CD4-positive, alpha-beta memory T cell (primary cell): ENCODE results near the gene SYT2. TPM values are rescaled to one million over a fixed set of nuclear protein-coding genes. Genes with fewer than 3 reads are reported as not detected.
"Not testable (repeated sequence)": the region's sequence is repeated elsewhere in the genome, so short reads cannot be mapped to it uniquely, and the experiment has no call there.

Experiments used
- CTCF ChIA-PET: fragments of 350-600 bp; sonication (Branson Sonifier 250); formaldehyde crosslinking; loops from one replicate; lab custom pipeline; 2021; ENCODE audit warnings: inconsistent platforms; ENCODE audit not compliant: partially characterized antibody; lab: Charles Lee
- POLR2A ChIA-PET: fragments of 350-600 bp; sonication (Branson Sonifier 250); formaldehyde crosslinking; loops from one replicate; lab custom pipeline; 2021; ENCODE audit not compliant: partially characterized antibody; lab: Charles Lee
- DNase-seq, 5 donors: peaks; one replicate each; pipeline versions ENCODE4 v3.0.0 to v3.0.0-alpha.2; 2020 to 2022; ENCODE audit warnings: mixed read lengths in 1 of 5
- H3K27ac ChIP-seq: one replicate; pipeline ENCODE4 v1.7.0; 2013; ENCODE audit warnings: low read depth, low read length
- H3K27me3 ChIP-seq: 2 replicates; pipeline ENCODE4 v1.7.0; 2013; ENCODE audit warnings: mild to moderate bottlenecking, low read length, moderate library complexity; ENCODE audit not compliant: insufficient read depth
- H3K36me3 ChIP-seq: 2 replicates; pipeline ENCODE4 v1.7.0; 2013; ENCODE audit warnings: mild to moderate bottlenecking, low read length, moderate library complexity; ENCODE audit not compliant: insufficient read depth
- H3K4me1 ChIP-seq: 2 replicates; pipeline ENCODE4 v1.7.0; 2013; ENCODE audit warnings: mild to moderate bottlenecking, low read length, moderate library complexity; ENCODE audit not compliant: insufficient read depth
- H3K4me3 ChIP-seq, 2 donors: one replicate each; pipeline ENCODE4 v1.7.0; 2013; ENCODE audit warnings: low read length in 2 of 2, mild to moderate bottlenecking in 1 of 2
- H3K9me3 ChIP-seq, 2 donors: one replicate each; pipeline ENCODE4 v1.7.0; 2013; ENCODE audit warnings: low read length in 2 of 2, control low read depth in 1 of 2; ENCODE audit not compliant: control insufficient read depth in 1 of 2
- H3K27ac Mint-ChIP-seq, 7 donors: one replicate each; pipeline ENCODE4 v1.8.0; 2020 to 2021; ENCODE audit warnings: mixed read lengths in 7 of 7, mild to moderate bottlenecking in 6 of 7, inconsistent platforms in 3 of 7, moderate library complexity in 3 of 7
- H3K27me3 Mint-ChIP-seq, 2 donors: one replicate each; pipeline ENCODE4 v1.8.0; 2020 to 2021; ENCODE audit warnings: mixed read lengths in 2 of 2
- H3K36me3 Mint-ChIP-seq, 2 donors: one replicate each; pipeline ENCODE4 v1.8.0; 2020 to 2021; ENCODE audit warnings: mixed read lengths in 2 of 2, inconsistent platforms in 1 of 2, mild to moderate bottlenecking in 1 of 2
- H3K4me1 Mint-ChIP-seq, 4 donors: one replicate each; pipeline ENCODE4 v1.8.0; 2020 to 2021; ENCODE audit warnings: mixed read lengths in 4 of 4, mild to moderate bottlenecking in 1 of 4
- H3K4me3 Mint-ChIP-seq, 8 donors: one replicate each; pipeline ENCODE4 v1.8.0; 2020 to 2021; ENCODE audit warnings: mixed read lengths in 8 of 8, mild to moderate bottlenecking in 7 of 8, moderate library complexity in 6 of 8, inconsistent platforms in 3 of 8
- H3K9me3 Mint-ChIP-seq, 8 donors: one replicate each; pipeline ENCODE4 v1.8.0; 2020 to 2021; ENCODE audit warnings: mixed read lengths in 8 of 8, mild to moderate bottlenecking in 5 of 8, inconsistent platforms in 3 of 8, moderate library complexity in 1 of 8
- intact Hi-C: fragments of 100-400 bp; cut with micrococcal nuclease; formaldehyde crosslinking; loops from one replicate; pipeline ENCODE4 v1.15.1; 2023
- polyA plus RNA-seq, 2 donors: library from polyadenylated mRNA; unstranded; fragments of 300-500 nt; fragmentation: Illumina TruSeq; gene quantifications; one replicate each; pipeline ENCODE4 v1.2.3, GENCODE V29; 2021
- total RNA-seq, 2 experiments: library from RNA; stranded (reverse); gene quantifications; one replicate each; pipeline ENCODE4 v1.2.3, GENCODE V29; 2021

Gene SYT2
- total and polyA plus RNA-seq, 4 experiments from 2014 or later = 0.03 TPM; not detected in 3

DNA sequence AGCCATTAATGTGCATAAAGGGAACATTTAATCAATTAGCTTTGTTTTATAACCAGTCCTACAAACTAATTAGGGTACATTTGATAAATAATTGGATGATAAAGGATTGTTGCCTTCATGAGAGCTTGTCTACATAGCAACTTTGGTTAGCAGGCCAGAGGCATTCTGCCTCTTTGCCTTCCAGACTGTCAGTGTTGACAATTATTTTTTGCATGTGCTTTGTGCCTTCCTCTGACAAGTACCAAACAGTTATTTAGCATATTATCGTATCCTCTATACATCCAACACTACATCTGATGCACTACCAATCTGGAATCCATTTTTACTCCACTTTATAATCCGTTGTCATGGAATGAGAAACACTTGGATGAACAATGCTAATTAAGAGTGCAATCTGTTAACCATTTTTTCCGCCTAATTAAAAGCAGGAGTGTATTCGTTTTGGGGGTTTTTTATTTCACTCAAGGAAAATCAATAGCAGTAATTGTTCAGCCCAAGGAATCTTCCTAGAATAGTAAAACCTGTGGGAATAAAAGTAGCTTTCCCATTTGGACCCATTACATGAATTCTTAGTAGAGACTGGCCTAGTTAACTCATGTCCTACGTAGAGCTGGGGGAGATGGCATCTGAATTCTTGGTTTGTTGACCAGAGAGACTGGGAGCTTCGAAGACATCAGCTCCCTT lies 165.3 kb downstream of the SYT2 start:
- CTCF ChIA-PET = not testable (repeated sequence)

DNA sequence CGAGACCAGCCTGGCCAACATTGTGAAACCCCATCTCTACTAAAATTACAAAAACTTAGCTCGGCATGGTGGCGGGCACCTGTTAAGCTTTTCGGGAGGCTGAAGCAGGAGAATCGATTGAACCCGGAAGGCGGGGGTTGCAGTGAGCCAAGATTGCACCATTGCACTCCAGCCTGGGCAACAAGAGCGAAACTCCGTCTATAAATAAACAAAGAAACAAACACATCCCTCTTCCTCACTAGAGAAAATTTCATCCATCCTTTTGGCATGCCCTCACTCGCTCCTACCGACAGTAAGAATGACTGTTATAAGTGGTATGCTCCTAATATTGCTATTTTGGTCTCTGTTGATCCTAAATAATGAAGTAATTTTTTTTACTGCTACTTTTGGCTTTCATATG lies 166.7 kb downstream of the SYT2 start:
- H3K4me3 Mint-ChIP-seq, H3K27me3 Mint-ChIP-seq, H3K9me3 Mint-ChIP-seq, H3K9me3 ChIP-seq, CTCF ChIA-PET, H3K27ac Mint-ChIP-seq, H3K4me1 ChIP-seq, H3K36me3 Mint-ChIP-seq, POLR2A ChIA-PET, H3K4me3 ChIP-seq, H3K36me3 ChIP-seq, H3K4me1 Mint-ChIP-seq, intact Hi-C loops, H3K27ac ChIP-seq, DNase-seq, H3K27me3 ChIP-seq: not testable (repeated sequence)

More for the DNA sequence above, 165.3 kb downstream of the SYT2 start:
- H3K4me3 ChIP-seq, H3K27me3 Mint-ChIP-seq, H3K27ac Mint-ChIP-seq, H3K9me3 Mint-ChIP-seq, H3K4me1 ChIP-seq, DNase-seq, POLR2A ChIA-PET, H3K36me3 ChIP-seq, H3K36me3 Mint-ChIP-seq, H3K27ac ChIP-seq, H3K9me3 ChIP-seq, H3K27me3 ChIP-seq, intact Hi-C loops, H3K4me3 Mint-ChIP-seq, H3K4me1 Mint-ChIP-seq: not testable (repeated sequence)

GRCh38 chr1:202542415-202542814 lies 167.8 kb downstream of the SYT2 start:
- H3K9me3 Mint-ChIP-seq, H3K9me3 ChIP-seq, CTCF ChIA-PET, H3K36me3 ChIP-seq, H3K4me3 ChIP-seq, H3K36me3 Mint-ChIP-seq, DNase-seq, H3K4me1 ChIP-seq, H3K27ac Mint-ChIP-seq, H3K27ac ChIP-seq, intact Hi-C loops, H3K27me3 ChIP-seq, H3K4me3 Mint-ChIP-seq, H3K27me3 Mint-ChIP-seq, H3K4me1 Mint-ChIP-seq, POLR2A ChIA-PET: not testable (repeated sequence)

DNA sequence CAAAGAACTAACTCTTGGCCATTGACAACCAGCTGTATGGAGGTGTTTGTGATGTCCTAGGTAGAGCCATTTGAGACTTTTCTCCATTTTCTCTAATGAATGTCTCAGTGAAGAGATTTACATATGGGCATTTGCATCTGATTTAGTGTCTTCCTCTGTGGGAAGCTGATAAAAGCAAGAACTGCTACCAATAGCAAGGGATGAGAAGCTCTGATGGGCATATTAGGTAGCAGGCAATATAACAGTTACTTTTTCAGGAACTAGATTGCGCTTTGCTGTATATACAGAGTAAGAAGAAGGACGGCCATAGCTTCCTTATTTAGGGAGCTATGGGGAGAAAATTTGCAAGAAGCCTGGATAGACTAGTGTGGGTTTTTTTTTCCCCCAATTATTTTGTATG lies 169.4 kb downstream of the SYT2 start:
- H3K27me3 ChIP-seq, H3K9me3 Mint-ChIP-seq, H3K36me3 Mint-ChIP-seq, H3K4me3 ChIP-seq, H3K4me1 ChIP-seq, intact Hi-C loops, POLR2A ChIA-PET, H3K36me3 ChIP-seq, H3K9me3 ChIP-seq, H3K27me3 Mint-ChIP-seq, DNase-seq, H3K27ac ChIP-seq, H3K4me1 Mint-ChIP-seq, H3K4me3 Mint-ChIP-seq, H3K27ac Mint-ChIP-seq, CTCF ChIA-PET: not testable (repeated sequence)

Other genes with a start within 250 kb of the SYT2 start
- gene KDM5B, start 98.0 kb upstream of the SYT2 start, total RNA-seq = 10 to 100 TPM; 60.7 to 64.6 TPM
- 10 to 100 TPM in 1 of 2 donors, 1 to 10 TPM in 1; 6.5 to 18.0 TPM for gene KDM5B, start 98.0 kb upstream of the SYT2 start, polyA plus RNA-seq
- not detected for gene PCAT6, start 100.5 kb upstream of the SYT2 start, total RNA-seq
- gene PCAT6, start 100.5 kb upstream of the SYT2 start, polyA plus RNA-seq = 1 to 10 TPM in 1 of 2 donors, not detected in 1; 1.0 TPM
- 10 to 100 TPM; 17.3 to 18.7 TPM for gene RABIF, start 178.7 kb upstream of the SYT2 start, total RNA-seq
- 10 to 100 TPM; 24.2 to 25.0 TPM for gene RABIF, start 178.7 kb upstream of the SYT2 start, polyA plus RNA-seq
- 10 to 100 TPM; 24.2 to 27.1 TPM for gene KLHL12, start 216.8 kb upstream of the SYT2 start, total RNA-seq
- 10 to 100 TPM; 24.5 to 27.1 TPM for gene KLHL12, start 216.8 kb upstream of the SYT2 start, polyA plus RNA-seq
- 10 to 100 TPM; 52.6 to 58.3 TPM for gene ADIPOR1, start 247.9 kb upstream of the SYT2 start, total RNA-seq
- 100 to 1,000 TPM in 1 of 2 donors, 10 to 100 TPM in 1; 98.2 to 164 TPM for gene ADIPOR1, start 247.9 kb upstream of the SYT2 start, polyA plus RNA-seq